DLD1 (cell line): Measurements from ENCODE around the gene ARIH1.
"Not testable (repeated sequence)": the region's sequence is repeated elsewhere in the genome, so short reads cannot be mapped to it uniquely, and the experiment has no call there.

Source experiments
- in situ Hi-C: cut with HindIII; loops from 2 replicates; pipeline ENCODE4 v1.10.0; 2017; ENCODE audit warnings: low sequenced_read_pairs

ARIH1 gene

DNA sequence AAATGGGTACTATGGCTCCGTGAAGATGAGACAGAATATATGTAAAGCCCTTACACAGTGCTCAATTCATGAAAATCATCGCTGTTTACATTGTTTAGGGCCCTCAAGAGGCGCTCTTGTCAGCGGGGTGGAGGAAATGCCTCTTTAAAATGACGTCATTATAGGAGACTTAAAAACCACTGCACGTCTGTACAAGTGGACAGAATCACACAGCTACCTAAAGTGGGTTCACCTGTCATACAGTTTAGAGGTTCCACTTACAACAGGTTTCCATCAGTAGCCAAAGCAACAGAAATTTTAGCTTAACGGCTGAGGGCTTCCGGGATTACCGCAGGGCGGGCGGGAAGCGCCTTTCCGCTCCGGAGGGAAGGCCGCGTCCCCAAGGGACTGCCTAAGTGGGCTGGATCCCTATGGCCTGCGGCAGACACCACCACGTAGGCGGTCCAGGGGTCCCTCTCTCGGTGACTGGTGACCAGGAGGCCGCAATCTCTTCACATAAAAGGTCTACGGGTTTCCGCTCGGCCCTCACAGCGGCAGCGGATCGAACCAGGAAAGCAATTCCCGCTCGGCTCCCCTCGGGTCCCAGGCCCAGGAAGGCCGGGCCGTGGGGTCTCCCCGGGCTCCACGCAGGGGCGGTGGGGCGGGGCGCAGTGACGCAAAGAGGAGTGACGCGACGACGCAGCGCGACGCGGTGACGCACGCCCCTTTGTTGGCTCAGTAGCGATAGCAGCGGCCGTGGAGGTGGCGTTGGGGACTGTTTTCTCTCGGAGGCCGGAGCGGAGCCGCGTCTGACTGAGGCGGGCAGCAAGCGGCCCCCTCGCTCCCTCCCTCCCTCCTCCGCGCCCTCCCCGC, at the start of gene ARIH1:
ARIH1 (plus strand) TSS at position 717 of the 852 bp plus-strand sequence. CDS start 310 bp downstream, outside the sequence.
- in situ Hi-C loops = no loop called here

DNA sequence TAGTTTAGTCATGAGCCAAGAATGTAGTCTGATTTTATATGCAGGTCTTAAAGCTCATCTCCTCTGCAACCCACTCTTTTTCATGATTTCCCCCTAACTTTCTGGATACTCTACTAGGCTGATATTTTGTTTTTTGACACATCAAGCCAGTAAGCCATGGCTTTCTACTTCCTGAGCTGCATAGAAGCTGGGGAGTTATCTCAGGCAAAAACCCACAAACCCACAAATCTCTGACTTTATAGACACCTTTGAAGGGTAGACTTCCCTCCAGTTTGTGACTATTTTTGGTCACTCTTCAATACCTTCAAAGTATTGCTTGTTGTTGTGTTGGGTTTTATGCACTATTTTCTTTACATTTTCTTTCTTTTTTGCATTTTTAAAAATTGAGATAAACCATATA, 47.4 kb upstream of the ARIH1 start:
- in situ Hi-C loops = no loop called here

DNA sequence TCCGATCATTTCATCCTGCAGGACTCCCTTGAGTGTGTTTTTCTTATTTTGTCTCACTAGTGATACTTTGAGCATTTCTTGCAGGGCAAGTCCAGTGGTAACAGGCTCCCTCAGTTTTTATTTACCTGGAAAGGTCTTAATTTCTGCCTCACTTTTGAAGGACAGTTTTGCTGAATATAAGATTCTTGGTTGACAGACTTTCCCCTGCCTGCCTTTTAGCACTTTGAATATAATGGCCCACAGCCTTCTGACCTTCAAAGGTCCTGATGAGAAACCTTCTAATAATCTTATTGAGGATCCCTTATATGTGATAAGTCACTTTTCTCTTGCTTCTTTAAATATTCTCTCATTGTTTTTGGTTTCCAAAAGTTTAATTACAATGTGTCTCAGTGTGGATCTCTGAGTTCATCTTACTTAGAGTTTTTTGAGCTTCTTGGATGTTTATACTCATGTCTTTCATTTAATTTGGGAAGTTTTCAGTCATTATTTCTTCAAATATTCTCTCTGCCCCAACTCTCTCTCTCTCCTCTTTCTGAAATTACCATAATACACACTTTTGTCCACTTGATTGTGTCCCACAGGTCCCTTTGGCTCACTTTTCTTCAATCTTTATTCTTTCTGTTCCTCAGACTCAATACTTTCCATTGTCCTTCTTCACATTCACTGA, 36.3 kb upstream of the ARIH1 start:
- in situ Hi-C loops = no loop called here

- in situ Hi-C loops = not testable (repeated sequence)
Measured at GRCh38 chr15:72442848-72443247, 31.3 kb upstream of the ARIH1 start.

DNA sequence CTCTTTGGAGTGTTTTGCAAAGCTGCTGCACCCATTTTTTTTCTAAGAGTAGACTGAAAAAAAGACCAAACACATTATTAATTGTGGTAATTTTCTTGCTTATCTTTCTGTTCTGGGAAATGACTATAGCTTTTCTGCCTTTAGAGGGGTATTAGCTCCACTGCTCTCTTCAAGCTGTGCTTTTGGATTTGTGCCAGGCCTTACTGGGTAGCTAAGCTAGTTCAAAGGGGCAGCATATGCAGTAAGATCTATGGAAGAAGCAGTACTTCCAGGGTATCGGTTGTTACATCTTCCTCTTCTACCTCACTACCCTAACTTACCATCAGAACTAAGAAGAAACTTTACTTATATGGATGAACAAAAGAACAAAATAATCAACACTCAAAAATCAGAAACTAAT, 28.7 kb upstream of the ARIH1 start:
- in situ Hi-C loops = no loop called here

DNA sequence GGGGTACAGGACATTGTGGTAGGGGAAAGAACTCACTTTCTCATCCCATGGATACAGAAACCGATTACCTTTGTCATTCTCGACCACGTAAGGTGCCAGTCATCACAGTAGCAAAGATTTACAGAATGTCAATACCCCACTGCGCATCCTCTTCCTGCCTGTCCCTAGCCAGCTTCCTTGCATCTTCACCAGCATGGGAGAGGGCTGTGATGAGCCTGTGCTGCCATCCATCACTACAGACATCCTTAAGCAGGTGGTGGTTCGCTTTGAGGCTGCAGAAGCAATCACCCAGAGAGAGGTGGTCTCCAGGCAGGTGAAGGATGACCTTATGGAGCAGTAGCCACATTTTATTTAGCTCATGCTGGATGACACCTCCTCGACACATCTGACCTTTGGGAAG, 23.3 kb upstream of the ARIH1 start:
- in situ Hi-C loops = no loop called here

GRCh38 chr15:72451224-72451623, 22.9 kb upstream of the ARIH1 start:
- in situ Hi-C loops = no loop called here

DNA sequence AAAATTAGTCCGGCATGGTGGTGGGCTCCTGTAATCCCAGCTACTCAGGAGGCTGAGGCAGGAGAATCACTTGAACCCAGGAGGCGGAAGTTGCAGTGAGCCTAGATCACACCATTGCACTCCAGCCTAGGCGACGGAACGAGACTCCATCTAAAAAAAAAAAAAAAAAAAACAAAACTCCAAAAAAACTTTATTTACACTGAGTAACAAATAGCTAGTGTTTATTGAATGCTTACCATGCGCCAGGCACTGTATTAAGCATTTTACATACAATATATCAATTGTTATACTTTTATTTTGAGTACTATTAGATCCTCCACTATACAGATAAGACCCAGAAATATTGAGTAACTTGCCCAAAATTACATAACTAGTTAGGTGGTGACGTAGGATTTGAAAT, 17.4 kb upstream of the ARIH1 start:
- in situ Hi-C loops = no loop called here

DNA sequence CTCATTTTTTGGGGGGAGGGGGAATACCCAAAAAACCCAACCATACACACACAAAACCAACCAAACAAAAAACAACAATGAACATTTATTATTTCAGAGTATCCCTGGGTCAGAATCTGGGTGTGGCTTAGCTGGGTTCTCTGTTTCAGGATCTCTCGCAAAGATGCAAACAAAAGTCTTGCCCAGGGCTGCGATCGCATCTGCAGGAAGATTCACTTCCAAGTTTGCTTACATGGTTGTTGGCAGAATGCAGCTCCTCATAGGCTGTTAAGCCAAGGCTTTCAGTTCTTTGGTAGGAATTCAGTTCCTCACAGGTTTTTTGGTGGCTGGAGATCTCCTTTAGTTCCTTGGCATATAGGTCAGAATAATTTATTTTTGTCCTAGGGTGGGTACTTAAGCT, 13.7 kb upstream of the ARIH1 start:
- in situ Hi-C loops = no loop called here

DNA sequence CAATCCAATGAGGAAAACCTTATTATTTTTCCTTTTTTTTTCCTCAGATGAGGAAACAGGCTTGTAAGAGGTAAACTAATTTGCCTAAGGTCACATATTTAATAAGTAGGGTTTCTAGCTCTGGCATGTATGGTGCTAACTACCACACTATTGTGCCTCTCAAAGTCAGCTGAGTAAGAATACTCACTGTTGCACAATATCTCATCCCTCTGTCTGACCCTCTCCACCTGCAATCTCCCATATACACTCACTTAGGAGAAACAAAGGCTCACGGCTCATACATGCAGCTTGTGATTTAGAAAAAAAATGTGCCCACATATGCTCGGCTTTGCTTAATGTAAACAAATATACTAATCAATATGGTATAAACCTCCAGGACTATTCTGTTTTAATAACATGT, 10.4 kb upstream of the ARIH1 start:
- in situ Hi-C loops = no loop called here

DNA sequence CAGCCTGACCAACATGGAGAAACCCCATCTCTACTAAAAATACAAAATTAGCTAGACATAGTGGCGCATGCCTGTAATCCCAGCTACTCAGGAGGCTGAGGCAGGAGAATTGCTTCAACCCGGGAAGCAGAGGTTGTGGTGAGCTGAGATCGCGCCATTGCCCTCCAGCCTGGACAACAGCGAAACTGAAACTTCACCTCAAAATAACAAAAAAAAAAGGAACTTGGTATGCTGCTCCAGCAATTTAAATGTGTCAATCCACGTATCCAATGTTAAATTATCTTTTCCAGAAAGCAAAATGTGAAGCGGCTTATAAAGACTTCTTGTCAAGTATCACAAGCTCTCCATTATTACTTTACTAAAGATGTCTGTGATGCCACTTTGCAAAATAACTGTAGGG, 9.9 kb upstream of the ARIH1 start:
- in situ Hi-C loops = no loop called here

GRCh38 chr15:72468103-72468502, 6.0 kb upstream of the ARIH1 start:
- in situ Hi-C loops = no loop called here

GRCh38 chr15:72472992-72473610, 1.0 kb upstream of the ARIH1 start:
- in situ Hi-C loops = no loop called here

DNA sequence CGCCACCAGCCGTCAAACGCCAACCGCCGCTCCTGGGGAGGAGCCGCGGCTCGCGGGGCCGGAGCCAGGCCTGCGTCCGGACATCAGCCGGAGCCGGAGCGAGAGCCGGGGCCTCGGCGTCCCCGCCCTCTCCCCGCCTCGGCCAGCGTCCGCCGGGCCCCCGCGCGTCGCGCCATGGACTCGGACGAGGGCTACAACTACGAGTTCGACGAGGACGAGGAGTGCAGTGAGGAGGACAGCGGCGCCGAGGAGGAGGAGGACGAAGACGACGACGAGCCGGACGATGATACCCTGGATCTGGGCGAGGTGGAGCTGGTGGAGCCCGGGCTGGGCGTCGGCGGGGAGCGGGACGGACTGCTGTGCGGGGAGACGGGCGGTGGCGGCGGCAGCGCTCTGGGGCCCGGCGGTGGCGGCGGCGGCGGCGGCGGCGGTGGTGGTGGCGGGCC, 359 bp downstream of the ARIH1 start:
- in situ Hi-C loops = no loop called here

GRCh38 chr15:72474912-72475628, 940 bp downstream of the ARIH1 start:
- in situ Hi-C loops = no loop called here

- in situ Hi-C loops = no loop called here
Measured at GRCh38 chr15:72475674-72476073, 1.5 kb downstream of the ARIH1 start.

DNA sequence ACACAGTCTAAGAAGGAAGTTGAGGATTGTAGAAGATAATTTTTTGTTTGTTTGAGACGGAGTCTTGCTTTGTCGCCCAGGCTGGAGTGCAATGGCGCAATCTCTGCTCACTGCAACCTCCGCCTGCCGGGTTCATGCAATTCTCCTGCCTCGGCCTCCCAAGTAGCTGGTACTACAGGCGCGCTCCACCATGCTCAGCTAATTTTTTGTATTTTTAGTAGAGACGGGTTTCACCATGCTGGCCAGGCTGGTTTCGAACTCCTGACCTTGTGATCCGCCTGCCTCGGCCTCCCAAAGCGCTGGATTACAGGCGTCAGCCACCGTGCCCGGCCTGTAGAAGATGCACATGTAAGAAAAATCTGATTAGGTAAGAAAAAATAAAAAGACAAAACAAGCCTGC, 2.2 kb downstream of the ARIH1 start:
- in situ Hi-C loops = not testable (repeated sequence)

DNA sequence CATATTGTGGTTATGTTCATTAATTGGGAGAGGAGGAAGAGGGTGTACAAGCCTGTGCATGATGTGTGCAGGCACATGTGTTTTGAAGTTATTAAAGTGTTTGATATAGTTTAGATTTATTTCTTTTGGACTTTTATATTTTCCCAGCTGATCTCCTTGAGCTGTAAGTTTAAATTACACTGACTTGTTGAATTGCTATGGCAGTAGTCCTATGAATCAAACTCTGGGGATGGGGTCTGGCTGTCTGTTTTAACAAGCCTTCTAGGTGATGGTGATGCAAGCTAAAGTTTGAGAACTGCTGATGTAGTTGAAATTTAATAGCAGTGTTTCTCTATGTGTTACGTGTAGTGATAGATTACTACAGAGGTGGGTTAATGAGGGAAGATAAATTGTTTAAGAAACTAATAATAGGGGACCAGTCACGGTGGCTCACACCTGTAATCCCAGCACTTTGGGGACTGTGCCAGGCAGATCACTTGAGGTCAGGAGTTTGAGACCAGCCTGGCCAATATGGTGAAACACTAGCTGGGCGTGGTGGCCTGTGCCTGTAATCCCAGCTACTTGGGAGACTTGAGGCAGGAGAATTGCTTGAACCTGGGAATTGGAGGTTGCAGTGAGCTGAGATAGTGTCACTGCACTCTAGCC, 7.0 kb downstream of the ARIH1 start:
- in situ Hi-C loops = no loop called here

- in situ Hi-C loops = no loop called here
Measured at GRCh38 chr15:72482275-72482674, 8.1 kb downstream of the ARIH1 start.

GRCh38 chr15:72483279-72483678, 9.1 kb downstream of the ARIH1 start:
- in situ Hi-C loops = no loop called here

DNA sequence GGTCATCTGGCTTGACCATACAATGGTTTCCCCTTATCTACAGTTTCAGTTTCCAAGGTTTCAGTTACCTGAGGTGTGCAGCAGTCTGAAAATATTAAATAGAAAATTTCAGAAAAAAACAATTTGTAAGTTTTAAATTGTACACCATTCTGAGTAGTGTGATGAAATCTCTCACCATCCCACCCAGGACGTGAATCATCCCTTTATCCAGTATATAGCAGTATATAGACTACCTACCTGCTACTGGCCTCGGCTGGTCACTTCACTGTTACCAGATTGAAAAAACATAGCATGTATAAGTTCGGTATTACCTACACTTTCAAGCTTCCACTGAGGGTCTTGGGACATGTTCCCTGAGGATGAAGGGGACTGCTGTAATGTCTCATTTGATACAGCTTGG, 12.0 kb downstream of the ARIH1 start:
- in situ Hi-C loops = no loop called here
